ENCODE data around the gene AKAP5.
"Not testable (repeated sequence)": the region's sequence is repeated elsewhere in the genome, so short reads cannot be mapped to it uniquely, and the experiment has no call there.

The AKAP5 gene

GRCh38 chr14:64503434-64504309, 38.4 kb downstream of the AKAP5 start, which contains the start of gene ZBTB25:
TSS of gene ZBTB25 (minus strand) at chr14:64503838. CDS start at chr14:64490533, 13,305 bp downstream.
- peak; percentile 98 for DNase-seq

GRCh38 chr14:64504310-64504896, 39.1 kb downstream of the AKAP5 start, which contains the start of gene ZBTB1:
TSS of gene ZBTB1 (plus strand) at chr14:64504770. CDS start at chr14:64521505, 16,735 bp downstream.
- DNase-seq = peak; percentile 77

- DNase-seq = peak; percentile 77
Measured at GRCh38 chr14:64504897-64505794, 39.8 kb downstream of the AKAP5 start.

- DNase-seq = no peak
Measured at GRCh38 chr14:64506721-64507120, 41.4 kb downstream of the AKAP5 start.

- DNase-seq = no peak
Measured at GRCh38 chr14:64507376-64508156, 42.3 kb downstream of the AKAP5 start.

- no peak for DNase-seq
Measured at GRCh38 chr14:64508215-64508776, 43.0 kb downstream of the AKAP5 start.

- DNase-seq = no peak
Measured at GRCh38 chr14:64509036-64509435, 43.7 kb downstream of the AKAP5 start.

GRCh38 chr14:64510825-64511671, 45.7 kb downstream of the AKAP5 start:
- DNase-seq = peak; percentile 57

GRCh38 chr14:64513271-64513670, 48.0 kb downstream of the AKAP5 start:
- no peak for DNase-seq

GRCh38 chr14:64515053-64515452, 49.8 kb downstream of the AKAP5 start:
- no peak for DNase-seq

GRCh38 chr14:64516969-64517368, 51.7 kb downstream of the AKAP5 start:
- no peak for DNase-seq

- DNase-seq = not testable (repeated sequence)
Measured at GRCh38 chr14:64517667-64518066, 52.4 kb downstream of the AKAP5 start.

GRCh38 chr14:64518229-64518628, 52.9 kb downstream of the AKAP5 start:
- DNase-seq = no peak

GRCh38 chr14:64520699-64521098, 55.4 kb downstream of the AKAP5 start:
- DNase-seq = no peak

GRCh38 chr14:64522591-64523355, 57.5 kb downstream of the AKAP5 start:
- DNase-seq = no peak
